Endothelial cell of umbilical vein (primary cell): ENCODE results near the gene ANKS1A. TPM values are rescaled to one million over a fixed set of nuclear protein-coding genes. Genes with fewer than 3 reads are reported as not detected.

ENCODE experiments used
- BruUV-seq: library from RNA; stranded (reverse); fragments of 400-500 nt; replicated peaks from 2 replicates; lab custom pipeline; 2021; lab: Mats Ljungman, UMichigan
- CTCF ChIA-PET: fragments of 300-600, 350-600 bp; sonication (Branson Sonifier 250); formaldehyde crosslinking; loops from one replicate; lab custom pipeline; 2021; ENCODE audit warnings: antibody characterized with exemption, inconsistent platforms; lab: Charles Lee
- POLR2A ChIA-PET: fragments of 300-600, 350-600 bp; sonication (Branson Sonifier 250); formaldehyde crosslinking; loops from one replicate; lab custom pipeline; 2021; ENCODE audit warnings: antibody characterized with exemption, inconsistent platforms; lab: Charles Lee
- DNase-seq: peaks from one replicate; pipeline ENCODE4 v3.0.0-alpha.2; 2011; ENCODE audit warnings: low read depth, low spot score
- FAIRE-seq: peaks from 2 replicates; lab custom pipeline; 2011; peaks lifted over from hg19 to GRCh38; lab: Jason Lieb, UNC
- H2AFZ ChIP-seq: 2 replicates; pipeline ENCODE4 v1.6.0; 2012; ENCODE audit warnings: low read depth, low read length, control low read depth, inconsistent platforms
- H3K27ac ChIP-seq: 2 replicates; pipeline ENCODE4 v1.5.1; 2011; ENCODE audit warnings: low read depth, mild to moderate bottlenecking, control low read depth, low read length, moderate library complexity; ENCODE audit not compliant: insufficient read depth
- H3K27me3 ChIP-seq, 2 experiments: 2 replicates each; pipeline versions ENCODE4 v1.6.0 to v1.6.1; 2011; ENCODE audit warnings: low read length in 2 of 2, mixed read lengths in 1 of 2; ENCODE audit not compliant: control insufficient read depth in 2 of 2, insufficient read depth in 2 of 2
- H3K36me3 ChIP-seq, 2 experiments: 2 replicates in 1 of 2; 3 replicates in 1 of 2; pipeline ENCODE4 v1.5.1; 2011; ENCODE audit warnings: low read length in 2 of 2, mild to moderate bottlenecking in 1 of 2, moderate library complexity in 1 of 2; ENCODE audit not compliant: control insufficient read depth in 2 of 2, insufficient read depth in 2 of 2; ENCODE audit errors: extremely low read depth in 1 of 2
- H3K4me1 ChIP-seq: 3 replicates; pipeline ENCODE4 v1.5.1; 2011; ENCODE audit warnings: mild to moderate bottlenecking, low read length; ENCODE audit not compliant: control insufficient read depth, insufficient read depth; ENCODE audit errors: extremely low read depth
- H3K4me2 ChIP-seq: 2 replicates; pipeline ENCODE4 v1.6.1; 2011; ENCODE audit warnings: low read length, control low read depth, mixed read lengths; ENCODE audit not compliant: insufficient read depth
- H3K4me3 ChIP-seq, 3 experiments: fragments of 200-600 bp in 1 of 3; sonication (generic), shearing (Covaris generic) in 1 of 3; replicated peaks in 1 of 3; 2 replicates each; pipeline ENCODE4 v1.5.1; 2011 to 2016; ENCODE audit warnings: control low read depth in 3 of 3, low read length in 3 of 3, mild to moderate bottlenecking in 2 of 3, inconsistent platforms in 1 of 3, low read depth in 1 of 3, moderate library complexity in 1 of 3; ENCODE audit not compliant: insufficient read depth in 1 of 3
- H3K79me2 ChIP-seq: 2 replicates; pipeline ENCODE4 v1.6.0; 2012; ENCODE audit warnings: low read length, inconsistent platforms; ENCODE audit not compliant: control insufficient read depth, insufficient read depth
- H3K9ac ChIP-seq: replicated peaks from 2 replicates; pipeline ENCODE3; 2011; ENCODE audit warnings: low read length, control low read depth; ENCODE audit not compliant: insufficient read depth; ENCODE audit errors: extremely low read depth
- H3K9me1 ChIP-seq: replicated peaks from 3 replicates; pipeline ENCODE4 v1.6.0; 2011; ENCODE audit warnings: mild to moderate bottlenecking, low read length; ENCODE audit not compliant: control insufficient read depth, insufficient read depth; ENCODE audit errors: extremely low read depth
- H3K9me3 ChIP-seq: replicated peaks from 2 replicates; pipeline ENCODE4 v1.5.1; 2012; ENCODE audit warnings: low read length, inconsistent platforms; ENCODE audit not compliant: control insufficient read depth, insufficient read depth
- H4K20me1 ChIP-seq: replicated peaks from 2 replicates; pipeline ENCODE3; 2011; ENCODE audit warnings: mild to moderate bottlenecking, low read length; ENCODE audit not compliant: control insufficient read depth, insufficient read depth; ENCODE audit errors: extremely low read depth
- CTCF ChIP-seq, 2 donors: IDR thresholded peaks; 1 replicate in 1 of 2; 2 replicates in 1 of 2; pipeline ENCODE4 v1.5.1; 2011; ENCODE audit warnings: low read length in 2 of 2, mild to moderate bottlenecking in 2 of 2, moderate library complexity in 2 of 2, control low read depth in 1 of 2, inconsistent platforms in 1 of 2, low read depth in 1 of 2; ENCODE audit not compliant: insufficient read depth in 1 of 2; ENCODE audit errors: extremely low read depth in 1 of 2
- EZH2 ChIP-seq: IDR thresholded peaks from 2 replicates; pipeline ENCODE4 v1.6.1; 2012; ENCODE audit warnings: borderline replicate concordance, low read depth, mild to moderate bottlenecking, moderate library complexity, low read length, inconsistent platforms; ENCODE audit not compliant: severe bottlenecking
- FOS ChIP-seq: IDR thresholded peaks from 2 replicates; pipeline ENCODE4 v1.6.1; 2011; ENCODE audit warnings: mild to moderate bottlenecking, low read length, moderate library complexity, borderline replicate concordance; ENCODE audit not compliant: insufficient read depth
- GATA2 ChIP-seq: IDR thresholded peaks from 2 replicates; pipeline ENCODE4 v1.7.0; 2011; ENCODE audit warnings: low read depth, mild to moderate bottlenecking, moderate library complexity, mixed read lengths, low read length; ENCODE audit not compliant: insufficient read length, insufficient read depth
- JUN ChIP-seq: IDR thresholded peaks from 2 replicates; pipeline ENCODE4 v1.6.1; 2011; ENCODE audit warnings: borderline replicate concordance, low read depth; ENCODE audit not compliant: insufficient read length, insufficient read depth
- MAX ChIP-seq: IDR thresholded peaks from 2 replicates; pipeline ENCODE4 v1.6.1; 2011; ENCODE audit not compliant: insufficient read depth, insufficient read length
- MYC ChIP-seq: IDR thresholded peaks from one replicate; pipeline ENCODE4 v1.6.1; 2011; ENCODE audit warnings: mild to moderate bottlenecking, low read depth, low read length
- POLR2A ChIP-seq: IDR thresholded peaks from 2 replicates; pipeline ENCODE4 v1.6.1; 2012; ENCODE audit warnings: low read depth, mild to moderate bottlenecking, control low read depth, low read length
- POLR2AphosphoS5 ChIP-seq: IDR thresholded peaks from 2 replicates; pipeline ENCODE4 v1.6.1; 2012; ENCODE audit warnings: low read depth, mild to moderate bottlenecking, control low read depth, low read length, moderate library complexity; ENCODE audit not compliant: insufficient read depth
- dilution Hi-C: fragments of 300-500 bp; cut with MboI; formaldehyde crosslinking; loops from one replicate; pipeline ENCODE4 v1.15.0; 2019; ENCODE audit warnings: low sequenced_read_pairs; ENCODE audit not compliant: extremely low pct_ligation_motif_present
- intact Hi-C: fragments of 100-400 bp; cut with micrococcal nuclease; formaldehyde crosslinking; loops from one replicate; pipeline ENCODE4 v1.10.0; 2022
- polyA plus RNA-seq, 4 experiments: library from polyadenylated mRNA; depleted of rRNA in 3 of 4; stranded (reverse) in 3 of 4; unstranded in 1 of 4; fragments of >200 nt; gene quantifications; 2 replicates each; pipeline versions ENCODE4 v1.2.1 to v1.2.3, GENCODE V29; 2011 to 2012; ENCODE audit warnings: missing spikeins in 1 of 4
- total RNA-seq: library from RNA; stranded (reverse); gene quantifications from 2 replicates; pipeline ENCODE4 v1.2.3, GENCODE V29; 2021

ANKS1A gene
- total and polyA plus RNA-seq, 2 donors (not counting 3 experiments of a cell fraction or from before 2014, with no cell fraction given): 8.9 to 26.1 TPM

GRCh38 chr6:35028781-35029769, 140.0 kb downstream of the ANKS1A start:
- peaks cover 42% of the 10 kb centered on the region for H3K4me1 ChIP-seq
- no peak overlapping the region for H3K9ac ChIP-seq
- H3K4me2 ChIP-seq: no peak overlapping the region
- dilution Hi-C loops (no loop called here), intact Hi-C loops (no loop called here)
- no peaks in the 10 kb centered on the region for H3K9me1 ChIP-seq
- no peaks in the 10 kb centered on the region for H3K27me3 ChIP-seq
- no peak overlapping the region for H2AFZ ChIP-seq
- DNase-seq (no peak), FAIRE-seq (no peak)
- H3K79me2 ChIP-seq: no peaks in the 10 kb centered on the region
- BruUV-seq: no TSS peak
- TF ChIP-seq MYC (no peak), MAX (no peak), POLR2A (no peak), POLR2AphosphoS5 (no peak), CTCF (IDR thresholded peaks at IDR 0.05; ENCODE audit: extremely low read depth in 1 of 2, insufficient read depth in 1 of 2, low read depth in 1 of 2, low read length in 2 of 2) (no peak), JUN (no peak), EZH2 (no peak), FOS (no peak), GATA2 (no peak)
- no peak overlapping the region for H3K4me3 ChIP-seq
- ChIA-PET CTCF (interaction anchor here (1.2 to 1.3 kb wide), 2 partner anchors 15 to 20 kb away, joined by 3 to 4 read pairs; no protein-coding TSS in a partner anchor), POLR2A (no interaction called here)
- H3K9me3 ChIP-seq: no peaks in the 10 kb centered on the region
- no peaks in the 10 kb centered on the region for H4K20me1 ChIP-seq
- H3K36me3 ChIP-seq: no peaks in the 10 kb centered on the region
- no peak overlapping the region for H3K27ac ChIP-seq
